ENCODE results near the gene LRRC51. TPM values are rescaled to one million over a fixed set of nuclear protein-coding genes. Genes with fewer than 3 reads are reported as not detected.

LRRC51 gene
- total and polyA plus RNA-seq, 2 of the 8 experiments (the other 6 are each of a cell fraction or from before 2014, with no cell fraction given), result 7.7 to 7.9 TPM

DNA sequence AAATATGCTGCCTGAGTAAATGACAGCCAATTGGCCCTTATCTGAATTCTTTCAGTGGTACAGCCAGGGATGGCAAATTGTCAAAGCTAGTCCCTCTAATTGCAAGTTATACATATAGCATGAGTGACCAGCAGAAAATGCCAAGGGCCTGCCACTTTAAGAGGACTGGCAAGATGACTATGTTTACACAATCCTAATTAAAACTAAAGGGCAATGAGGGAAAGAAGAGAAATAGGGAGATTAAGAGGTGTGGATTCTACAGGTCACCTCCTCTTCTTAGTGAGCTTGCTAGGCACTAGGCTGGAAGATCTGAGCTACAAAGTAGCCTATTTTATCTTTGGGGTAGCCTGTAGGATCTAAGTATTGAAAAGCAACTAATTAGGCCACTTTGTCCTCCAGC is 13.8 kb upstream of the LRRC51 start (continued):
- TF ChIP-seq CREB1 (IDR thresholded peaks at IDR 0.05), result no peak
- no peak for TF ChIP-seq CHD1 (IDR thresholded peaks at IDR 0.05; ENCODE audit: low read depth, low read length)
- no peak for TF ChIP-seq TAF7 (optimal IDR thresholded peaks at IDR 0.05; ENCODE audit: borderline replicate concordance, low read depth, low read length)
- no peak for TF ChIP-seq MAFK (IDR thresholded peaks at IDR 0.05; ENCODE audit: low read depth, low read length)
- TF ChIP-seq SIX5 (IDR thresholded peaks at IDR 0.05; ENCODE audit: low read depth, low read length), result no peak
- TF ChIP-seq POLR2A (IDR thresholded peaks at IDR 0.05; ENCODE audit: control extremely low read depth in 1 of 2, low read depth in 2 of 2, low read length in 2 of 2), result no peak
- no peak for TF ChIP-seq CBX8 (IDR thresholded peaks at IDR 0.05; ENCODE audit: borderline replicate concordance, low read depth, low read length)
